ENCODE measurements around the gene ZNF519.

The ZNF519 gene

GRCh38 chr18:14106906-14107305, 25.3 kb downstream of the ZNF519 start:
- TF ChIP-seq, protein P1, sequence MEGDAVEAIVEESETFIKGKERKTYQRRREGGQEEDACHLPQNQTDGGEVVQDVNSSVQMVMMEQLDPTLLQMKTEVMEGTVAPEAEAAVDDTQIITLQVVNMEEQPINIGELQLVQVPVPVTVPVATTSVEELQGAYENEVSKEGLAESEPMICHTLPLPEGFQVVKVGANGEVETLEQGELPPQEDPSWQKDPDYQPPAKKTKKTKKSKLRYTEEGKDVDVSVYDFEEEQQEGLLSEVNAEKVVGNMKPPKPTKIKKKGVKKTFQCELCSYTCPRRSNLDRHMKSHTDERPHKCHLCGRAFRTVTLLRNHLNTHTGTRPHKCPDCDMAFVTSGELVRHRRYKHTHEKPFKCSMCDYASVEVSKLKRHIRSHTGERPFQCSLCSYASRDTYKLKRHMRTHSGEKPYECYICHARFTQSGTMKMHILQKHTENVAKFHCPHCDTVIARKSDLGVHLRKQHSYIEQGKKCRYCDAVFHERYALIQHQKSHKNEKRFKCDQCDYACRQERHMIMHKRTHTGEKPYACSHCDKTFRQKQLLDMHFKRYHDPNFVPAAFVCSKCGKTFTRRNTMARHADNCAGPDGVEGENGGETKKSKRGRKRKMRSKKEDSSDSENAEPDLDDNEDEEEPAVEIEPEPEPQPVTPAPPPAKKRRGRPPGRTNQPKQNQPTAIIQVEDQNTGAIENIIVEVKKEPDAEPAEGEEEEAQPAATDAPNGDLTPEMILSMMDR (IDR thresholded peaks at IDR 0.05; ENCODE audit: poor library complexity, severe bottlenecking), result no peak

DNA sequence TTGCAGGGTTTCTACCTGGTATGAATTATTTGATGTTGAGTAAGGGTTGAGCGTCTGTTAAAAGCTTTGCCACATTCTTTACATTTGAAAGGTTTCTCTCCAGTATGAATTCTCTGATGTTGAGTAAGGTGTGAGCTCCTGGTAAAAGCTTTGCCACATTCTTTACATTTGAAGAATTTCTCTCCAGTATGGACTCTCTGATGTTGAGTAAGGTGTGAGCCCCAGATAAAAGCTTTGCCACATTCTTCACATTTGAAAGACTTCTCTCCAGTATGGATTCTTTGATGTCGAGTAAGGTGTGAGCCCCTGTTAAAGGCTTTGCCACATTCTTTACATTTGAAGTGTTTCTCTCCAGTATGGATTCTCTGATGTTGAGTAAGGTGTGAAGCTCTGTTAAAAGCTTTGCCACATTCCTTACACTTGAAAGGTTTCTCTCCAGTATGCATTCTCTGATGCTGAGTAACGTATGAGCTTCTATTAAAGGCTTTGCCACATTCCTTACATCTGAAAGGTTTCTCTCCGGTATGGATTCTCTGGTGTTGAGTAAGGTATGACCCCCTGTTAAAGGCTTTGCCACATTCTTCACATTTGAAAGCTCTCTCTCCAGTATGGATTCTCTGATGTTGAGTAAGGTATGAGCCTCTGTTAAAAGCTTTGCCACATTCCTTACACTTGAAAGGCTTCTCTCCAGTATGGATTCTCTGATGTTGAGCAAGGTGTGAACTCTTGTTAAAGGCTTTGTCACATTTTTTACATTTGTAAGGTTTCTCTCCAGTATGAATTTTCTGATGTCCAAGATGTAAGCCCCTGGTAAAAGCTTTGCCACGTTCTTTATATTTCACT, 27.1 kb downstream of the ZNF519 start:
- no peaks in the 10 kb centered on the region for H3K4me1 ChIP-seq (ENCODE audit: insufficient read depth, poor library complexity, severe bottlenecking)
- no peak overlapping the region for H3K4me3 ChIP-seq (ENCODE audit: severe bottlenecking)
- ATAC-seq (ENCODE audit: low read depth), result no peak
- no peaks in the 10 kb centered on the region for H3K27me3 ChIP-seq (ENCODE audit: insufficient read depth, poor library complexity, severe bottlenecking)
- H3K27ac ChIP-seq (ENCODE audit: poor library complexity, severe bottlenecking), result no peak overlapping the region
- H3K9me3 ChIP-seq (ENCODE audit: severe bottlenecking), result peaks cover 21% of the 10 kb centered on the region
- H3K36me3 ChIP-seq (ENCODE audit: low read depth), result peaks cover 10% of the 10 kb centered on the region
- TF ChIP-seq, protein P1 (IDR thresholded peaks at IDR 0.05; ENCODE audit: poor library complexity, severe bottlenecking), result no peak
- no peak for DNase-seq (ENCODE audit: low spot score)

More at GRCh38 chr18:14106906-14107305, 25.3 kb downstream of the ZNF519 start:
- Histone ChIP-seq H3K36me3 (ENCODE audit: low read depth) (peaks cover 5% of the 10 kb centered on the region; the same call in 1 of the 2 replicates), H3K9me3 (ENCODE audit: severe bottlenecking) (peaks cover 21% of the 10 kb centered on the region), H3K4me3 (ENCODE audit: severe bottlenecking) (no peak overlapping the region), H3K27me3 (ENCODE audit: insufficient read depth, poor library complexity, severe bottlenecking) (no peaks in the 10 kb centered on the region), H3K27ac (ENCODE audit: poor library complexity, severe bottlenecking) (no peak overlapping the region), H3K4me1 (ENCODE audit: insufficient read depth, poor library complexity, severe bottlenecking) (no peaks in the 10 kb centered on the region)
- ATAC-seq (ENCODE audit: low read depth) (no peak), DNase-seq (ENCODE audit: low spot score) (no peak)

- Histone ChIP-seq H3K27ac (ENCODE audit: poor library complexity, severe bottlenecking) (no peak overlapping the region), H3K9me3 (ENCODE audit: severe bottlenecking) (peaks cover 17% of the 10 kb centered on the region), H3K4me1 (ENCODE audit: insufficient read depth, poor library complexity, severe bottlenecking) (no peaks in the 10 kb centered on the region), H3K4me3 (ENCODE audit: severe bottlenecking) (no peak overlapping the region), H3K27me3 (ENCODE audit: insufficient read depth, poor library complexity, severe bottlenecking) (no peaks in the 10 kb centered on the region), H3K36me3 (ENCODE audit: low read depth) (peaks cover 6% of the 10 kb centered on the region; the same call in 1 of the 2 replicates)
- no peak for ATAC-seq (ENCODE audit: low read depth)
- no peak for DNase-seq (ENCODE audit: low spot score)
- TF ChIP-seq, protein P1 (IDR thresholded peaks at IDR 0.05; ENCODE audit: poor library complexity, severe bottlenecking), result no peak
Measured at GRCh38 chr18:14104201-14104600, 28.0 kb downstream of the ZNF519 start.

DNA sequence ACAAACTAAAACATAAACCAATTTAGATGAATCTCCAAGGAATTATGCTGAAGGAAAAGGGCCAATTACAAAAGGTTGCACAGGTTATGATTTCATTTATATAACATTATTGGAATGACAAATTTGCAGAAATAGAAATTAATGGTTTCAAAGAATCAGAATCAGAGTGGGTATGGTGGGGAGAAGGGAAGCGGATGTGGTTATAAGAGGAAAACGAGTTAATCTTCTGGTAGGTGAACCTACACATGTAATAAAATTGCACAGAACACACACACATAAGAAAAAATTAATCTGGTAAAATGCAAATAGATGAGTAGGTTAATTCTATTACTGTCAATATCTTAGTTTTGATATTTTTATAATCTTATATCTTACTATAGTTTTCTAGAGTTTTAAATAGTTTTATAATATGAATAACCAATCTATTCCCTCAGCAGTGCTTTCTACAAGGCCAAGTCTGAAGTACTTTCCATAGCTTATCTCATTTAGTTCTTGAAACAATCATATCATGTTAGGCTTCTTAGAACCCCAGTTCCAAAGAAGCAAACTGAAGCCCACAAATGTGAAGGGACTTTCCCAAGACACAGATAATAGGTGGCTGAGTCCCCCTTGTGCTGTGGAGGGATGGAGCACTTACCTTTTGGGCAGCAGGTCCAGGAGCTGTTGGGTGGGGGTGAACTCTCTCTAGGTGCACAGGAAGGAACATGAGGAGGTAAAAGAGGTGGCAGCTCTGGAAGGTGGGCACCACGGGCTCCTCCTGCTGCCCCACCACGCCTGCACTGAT, 31.5 kb downstream of the ZNF519 start:
- no peak overlapping the region for H3K27ac ChIP-seq (ENCODE audit: poor library complexity, severe bottlenecking)
- ATAC-seq (ENCODE audit: low read depth) (no peak), DNase-seq (ENCODE audit: low spot score) (no peak)
- peaks cover 12% of the 10 kb centered on the region for H3K9me3 ChIP-seq (ENCODE audit: severe bottlenecking)
- no peaks in the 10 kb centered on the region for H3K4me1 ChIP-seq (ENCODE audit: insufficient read depth, poor library complexity, severe bottlenecking)
- no peaks in the 10 kb centered on the region for H3K27me3 ChIP-seq (ENCODE audit: insufficient read depth, poor library complexity, severe bottlenecking)
- TF ChIP-seq, protein P1 (IDR thresholded peaks at IDR 0.05; ENCODE audit: poor library complexity, severe bottlenecking), result no peak
- no peak overlapping the region for H3K4me3 ChIP-seq (ENCODE audit: severe bottlenecking)
- peaks cover 12% of the 10 kb centered on the region; the same call in 1 of the 2 replicates for H3K36me3 ChIP-seq (ENCODE audit: low read depth)
